NCI-H82 treated with DMSO at 0.1 percent for 48 hours (cell line): ENCODE data around the gene VEPH1.

Experiments
- DNase-seq: peaks from one replicate; lab custom pipeline; 2025; ENCODE audit not compliant: unreplicated experiment; lab: John Stamatoyannopoulos, UW

The VEPH1 gene

DNA sequence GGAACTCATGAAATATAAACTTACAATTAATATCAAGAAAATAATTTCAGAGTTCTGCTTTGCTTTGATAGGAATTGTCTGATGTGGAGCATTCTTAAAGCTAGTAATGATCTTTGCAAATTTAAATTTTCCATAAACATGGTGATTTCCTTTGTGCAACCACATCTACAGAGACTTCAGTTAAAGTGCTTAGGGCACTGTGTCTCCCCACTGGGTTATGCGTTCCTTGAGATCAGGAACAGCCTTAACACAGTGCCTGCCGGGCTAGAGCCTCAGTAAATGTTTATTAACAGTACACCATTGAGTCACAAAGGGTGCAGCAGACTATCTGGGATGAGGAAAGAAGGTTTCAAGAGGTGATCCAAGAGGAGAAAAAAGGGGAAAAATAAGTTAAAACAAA, 235.2 kb downstream of the VEPH1 start:
- no peak for DNase-seq

DNA sequence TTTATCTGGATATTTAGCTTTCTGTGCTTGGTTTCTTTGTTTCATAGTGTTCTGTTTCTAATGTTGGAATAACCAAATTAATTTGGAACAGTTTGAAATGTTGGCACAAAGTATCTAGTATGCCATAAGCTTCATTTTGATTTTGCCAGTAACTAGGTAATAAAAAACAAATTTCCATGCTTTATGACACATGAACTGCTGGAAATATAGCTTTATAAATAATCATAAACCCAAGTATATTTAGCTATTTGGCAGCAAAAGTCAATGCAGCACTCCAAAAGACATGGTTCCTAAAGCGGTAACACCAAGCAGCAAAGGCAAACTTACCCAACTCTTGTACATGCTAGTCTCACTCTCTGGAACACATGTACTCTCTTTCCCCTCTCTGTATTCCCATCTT, 237.3 kb downstream of the VEPH1 start:
- DNase-seq, result no peak

DNA sequence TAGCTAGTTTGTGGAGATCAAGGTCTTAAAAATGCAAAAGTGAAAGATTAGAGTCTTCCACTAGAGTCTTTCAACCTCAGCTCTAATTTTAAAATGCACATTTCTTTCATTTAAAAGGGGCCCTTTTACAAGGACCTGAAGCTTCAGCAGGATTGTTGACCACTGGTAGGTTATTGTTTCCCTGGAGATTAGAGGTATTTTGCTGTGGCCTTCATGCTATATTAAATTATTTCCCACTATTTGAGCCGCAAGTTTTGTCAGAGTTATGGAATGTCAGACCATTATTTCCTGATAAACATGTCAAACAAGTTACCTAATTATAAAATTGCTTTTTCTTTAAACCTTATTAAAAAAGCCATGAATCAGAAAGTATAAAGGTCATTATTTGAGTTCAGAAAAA, 240.2 kb downstream of the VEPH1 start:
- DNase-seq, result no peak

DNA sequence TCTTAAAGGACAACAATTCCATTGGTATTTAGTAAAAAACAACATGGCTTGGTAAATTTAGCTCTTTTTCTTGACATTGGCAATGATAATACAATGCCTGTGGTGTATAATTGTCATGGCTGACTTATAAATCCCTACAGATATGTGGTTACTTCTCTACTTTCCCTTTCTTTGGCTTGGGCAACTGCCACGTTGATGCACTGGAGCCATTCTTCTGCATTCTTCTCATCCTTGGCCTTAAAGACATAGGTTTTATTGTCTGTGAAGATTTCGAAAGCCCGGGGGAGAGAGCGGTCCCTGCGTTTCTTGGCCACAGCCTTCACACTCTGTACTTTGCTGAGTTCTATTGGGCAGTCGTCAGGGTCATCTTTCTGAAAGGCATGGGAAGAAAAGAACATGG, 242.2 kb downstream of the VEPH1 start:
- no peak for DNase-seq

DNA sequence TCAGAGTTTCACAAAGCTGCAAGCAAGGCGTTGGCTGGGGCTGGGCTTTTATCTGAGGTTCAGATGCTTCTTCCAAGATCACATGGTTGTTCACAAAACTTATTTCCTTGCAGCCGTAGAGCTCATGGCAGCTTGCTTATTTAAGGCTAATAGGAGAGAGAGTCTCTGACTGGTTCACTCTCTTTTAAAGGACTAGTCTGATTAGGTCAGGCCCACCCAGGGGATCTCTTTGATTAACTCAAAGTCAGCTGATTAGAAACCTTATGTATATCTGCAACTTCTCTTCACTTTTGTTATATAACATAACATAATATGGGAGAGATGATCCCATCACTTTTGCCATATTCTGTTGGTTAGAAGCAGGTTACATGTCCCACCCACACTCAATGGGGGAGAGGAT, 243.4 kb downstream of the VEPH1 start:
- DNase-seq, result no peak

DNA sequence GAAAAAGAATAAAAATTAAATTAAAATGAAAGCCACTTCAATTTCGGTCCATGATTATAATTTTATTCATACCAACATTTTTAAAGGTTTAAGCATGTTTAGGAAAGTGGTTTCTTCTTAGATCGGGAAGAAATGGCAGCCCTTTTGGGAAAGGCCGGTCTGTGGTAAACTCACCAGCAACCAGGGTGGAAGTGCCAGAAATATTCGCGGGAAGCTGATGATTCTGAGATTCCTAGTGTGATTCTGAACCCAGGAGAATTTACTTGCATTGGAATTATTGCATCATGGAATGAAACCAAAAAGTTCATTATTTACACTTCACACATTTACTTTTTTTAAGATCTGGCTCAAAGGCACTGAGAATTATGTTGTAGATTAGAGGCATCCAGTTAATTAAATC, 246.1 kb downstream of the VEPH1 start:
- no peak for DNase-seq

DNA sequence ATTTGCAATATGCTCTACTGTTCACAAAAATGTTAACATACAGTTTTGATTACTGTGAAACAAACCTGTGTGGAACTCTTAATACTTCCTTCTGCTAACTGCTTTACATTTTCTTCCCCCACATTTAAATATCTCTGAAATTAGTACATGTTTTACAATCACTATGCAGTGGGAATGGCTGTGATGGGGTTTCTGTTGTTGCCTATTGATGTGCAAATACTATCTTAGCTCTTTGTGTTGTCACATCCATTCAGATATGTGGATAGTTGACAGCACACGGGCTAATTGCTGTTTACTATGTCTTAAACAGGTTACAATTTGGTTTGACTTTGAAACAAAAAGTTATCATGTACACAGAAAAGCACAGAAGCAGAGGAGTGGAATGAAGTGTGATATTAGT, 247.4 kb downstream of the VEPH1 start:
- DNase-seq, result no peak

DNA sequence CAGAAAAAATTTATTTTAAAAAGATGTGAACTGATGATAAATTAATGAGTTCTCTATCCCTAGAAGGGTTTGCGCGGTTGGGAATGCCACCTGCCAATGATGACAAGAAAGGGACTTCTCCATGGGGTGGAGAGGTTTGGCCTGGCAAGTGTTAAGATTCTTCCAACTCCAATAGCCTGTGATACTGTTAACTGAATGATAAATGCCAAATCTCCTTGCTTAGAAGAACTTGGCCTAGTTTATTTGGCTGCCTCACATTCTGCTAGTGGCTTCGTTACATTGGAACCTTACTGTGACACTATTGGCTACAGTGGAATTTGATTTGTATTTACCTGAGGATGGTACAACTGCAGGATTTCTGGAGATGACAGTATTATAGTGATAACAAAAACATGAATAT, 251.5 kb downstream of the VEPH1 start:
- no peak for DNase-seq

DNA sequence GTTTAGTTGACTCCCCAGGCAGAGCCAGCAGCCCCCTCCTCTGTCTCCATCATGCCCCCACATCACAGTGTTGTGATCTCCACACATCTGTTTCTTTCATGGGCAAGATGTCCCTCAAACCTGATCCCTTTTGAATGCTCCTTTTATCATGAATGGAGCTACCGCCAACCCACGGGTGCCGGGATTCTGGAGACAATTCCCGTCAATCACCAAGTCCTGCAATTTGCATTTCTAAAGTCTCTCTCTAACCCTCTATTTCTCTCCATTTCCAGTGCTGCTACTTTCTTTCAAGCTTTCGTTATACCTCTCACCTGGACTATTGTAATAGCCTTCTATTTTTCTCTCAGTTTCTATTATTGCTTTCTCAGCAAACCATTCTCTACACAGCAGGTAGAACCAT, 253.6 kb downstream of the VEPH1 start:
- DNase-seq, result no peak

DNA sequence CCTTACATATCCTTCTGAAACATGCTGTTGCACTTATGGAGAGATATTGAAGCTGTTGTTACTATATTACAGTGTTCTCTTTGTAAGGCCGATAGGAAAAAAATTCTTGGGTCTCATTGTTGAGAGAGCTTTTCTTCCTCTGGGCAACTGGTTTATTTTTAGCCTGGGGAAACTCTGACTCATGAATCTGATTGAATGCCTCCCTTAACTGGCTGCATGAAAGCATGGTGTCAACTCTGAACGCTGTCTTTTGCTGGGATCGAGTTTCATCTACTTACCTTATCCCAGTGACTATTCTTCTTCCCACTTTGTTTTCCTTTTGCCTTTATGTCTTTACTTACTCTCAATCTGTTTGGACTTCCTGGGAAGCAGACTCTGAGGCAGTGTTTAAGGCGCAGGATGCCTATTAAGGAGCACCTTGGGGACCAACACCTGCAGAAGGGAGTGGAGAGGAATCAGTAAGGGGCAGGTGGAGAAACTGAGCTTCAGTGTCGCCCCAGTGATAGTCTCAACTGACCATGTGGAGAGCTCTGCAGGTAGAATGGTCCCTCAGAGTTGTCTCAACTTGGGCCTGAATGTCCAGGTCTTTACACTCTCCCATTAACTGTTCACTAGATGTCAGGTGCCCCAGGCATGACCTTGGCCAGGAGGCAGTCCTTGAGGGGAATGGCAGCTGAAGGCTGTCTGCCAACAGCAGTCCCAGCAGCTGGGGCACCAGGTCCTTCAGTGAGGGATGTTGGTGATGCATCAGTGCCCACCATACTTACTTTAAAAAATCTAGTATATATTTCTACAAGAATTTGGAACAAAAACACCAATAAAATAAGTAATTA, 254.4 kb downstream of the VEPH1 start:
- no peak for DNase-seq

DNA sequence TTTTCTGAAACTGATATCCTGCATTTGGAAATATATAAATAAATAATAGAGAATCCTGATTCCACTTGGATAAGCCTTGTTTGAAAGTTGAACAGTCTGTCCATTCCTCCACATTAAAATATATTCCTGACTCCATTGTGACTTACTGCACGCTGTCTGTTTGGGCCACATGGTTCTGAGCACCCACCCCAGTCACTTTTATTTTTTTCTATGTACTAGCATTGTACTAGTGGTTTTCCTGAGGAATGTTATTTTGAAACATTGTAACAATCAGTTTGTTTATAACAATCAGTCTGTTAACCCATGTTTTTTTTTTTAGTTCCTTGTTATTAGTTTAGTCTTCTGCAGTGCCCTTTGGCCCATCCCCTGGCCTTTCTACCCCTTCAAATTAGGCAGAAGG, 255.8 kb downstream of the VEPH1 start:
- no peak for DNase-seq

DNA sequence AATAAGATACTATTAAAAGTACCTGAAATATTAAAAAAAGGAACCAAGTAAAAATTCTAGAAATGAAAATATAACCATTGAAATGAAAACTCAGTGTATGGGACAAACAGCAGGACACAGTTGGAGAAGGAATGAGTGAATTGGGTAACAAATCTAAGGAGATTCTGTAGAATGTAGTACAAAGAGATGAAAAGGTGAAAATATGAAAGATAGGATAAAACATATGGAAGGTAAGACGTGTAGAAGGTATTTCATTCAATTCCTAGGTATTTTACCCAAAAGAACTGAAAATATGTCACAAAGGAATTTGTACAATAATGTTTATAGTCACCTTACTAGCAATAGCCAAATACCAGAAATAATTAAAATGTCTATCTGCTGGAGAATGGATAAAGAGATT, 260.4 kb downstream of the VEPH1 start:
- DNase-seq, result no peak

DNA sequence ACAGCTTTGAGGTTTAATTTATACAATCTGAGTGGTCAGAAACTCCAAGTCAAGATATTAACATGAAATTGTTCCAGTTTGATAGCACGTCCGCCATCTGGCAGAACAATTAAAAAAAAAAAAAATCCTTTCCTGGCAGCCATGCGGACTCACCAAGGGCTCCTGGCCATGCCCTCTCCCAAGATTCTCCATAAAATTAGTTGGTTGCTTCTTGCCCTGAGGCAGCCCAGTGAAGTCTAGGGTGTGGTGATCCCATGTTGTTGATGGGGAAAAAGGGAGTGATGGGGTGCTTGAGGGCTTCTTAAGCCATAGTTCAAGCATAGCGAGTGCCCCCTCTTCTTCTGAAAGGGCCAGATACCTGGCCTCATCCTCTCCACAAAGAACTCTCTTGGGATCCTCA, 261.6 kb downstream of the VEPH1 start:
- DNase-seq, result no peak

DNA sequence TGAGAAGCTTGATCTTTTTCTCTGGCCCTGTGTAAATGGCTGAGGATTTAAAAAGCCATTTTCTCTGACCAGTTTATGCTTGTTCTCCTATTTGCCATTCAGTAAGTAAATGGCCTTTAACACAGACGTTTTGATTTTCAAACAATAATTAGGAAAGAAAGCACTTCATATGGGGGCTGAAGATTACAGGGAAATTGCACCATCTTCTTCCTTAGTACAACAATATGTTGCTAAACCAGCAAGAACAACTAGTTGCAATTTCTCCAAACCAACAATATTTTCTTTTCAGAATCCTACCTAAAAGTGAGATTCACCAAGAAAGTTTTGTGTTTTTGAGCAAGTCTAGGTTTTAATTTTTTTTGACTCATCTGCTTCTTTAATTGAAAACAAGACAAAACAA, 262.8 kb downstream of the VEPH1 start:
- DNase-seq, result no peak

DNA sequence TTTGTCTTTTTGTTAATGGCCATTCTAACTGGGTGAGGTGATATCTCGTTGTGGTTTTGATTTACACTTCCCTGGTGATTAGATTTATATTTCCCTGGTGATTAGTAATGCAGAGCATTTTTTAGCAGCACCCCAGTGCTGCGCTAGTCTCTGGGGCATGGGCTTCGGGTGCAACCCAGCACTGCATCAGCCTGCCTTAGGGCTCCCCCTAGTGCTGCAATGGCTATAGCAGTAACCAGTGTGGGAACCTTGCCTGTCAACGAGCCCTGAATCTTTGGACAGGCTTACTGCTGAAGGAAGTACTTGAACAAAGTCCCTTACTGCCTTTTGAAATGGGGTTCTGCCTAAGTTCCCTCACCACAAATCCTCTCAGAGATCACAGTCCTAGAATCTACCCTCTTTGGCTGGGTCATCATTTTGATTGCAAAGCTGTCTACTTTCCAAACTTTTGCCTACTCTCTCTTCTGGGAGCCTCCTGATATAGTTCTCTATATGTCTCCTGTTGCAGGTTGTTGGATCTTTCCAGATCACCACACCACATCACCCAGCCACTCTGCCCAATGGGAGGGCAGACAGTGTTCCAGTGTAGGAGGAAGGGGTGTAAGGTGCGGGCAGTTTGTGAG, 264.0 kb downstream of the VEPH1 start:
- DNase-seq, result peak; percentile 41

DNA sequence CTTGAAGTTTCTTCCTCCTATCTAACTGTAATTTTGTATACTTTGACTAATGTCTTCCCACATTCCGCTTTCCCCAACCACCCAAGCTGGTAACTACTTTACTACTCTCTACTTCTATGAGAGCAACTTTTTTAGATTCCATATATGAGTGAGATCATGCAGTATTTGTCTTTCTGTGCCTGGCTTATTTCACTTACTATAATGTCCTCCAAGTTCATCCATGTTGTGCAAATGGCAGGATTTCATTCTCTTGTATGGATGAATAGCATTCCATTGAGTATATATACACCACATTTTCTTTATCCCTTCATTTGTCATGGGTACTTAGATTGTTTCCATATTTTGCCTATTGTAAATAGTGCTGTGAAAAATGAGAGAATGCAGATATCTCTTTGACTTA, 264.8 kb downstream of the VEPH1 start:
- no peak for DNase-seq

DNA sequence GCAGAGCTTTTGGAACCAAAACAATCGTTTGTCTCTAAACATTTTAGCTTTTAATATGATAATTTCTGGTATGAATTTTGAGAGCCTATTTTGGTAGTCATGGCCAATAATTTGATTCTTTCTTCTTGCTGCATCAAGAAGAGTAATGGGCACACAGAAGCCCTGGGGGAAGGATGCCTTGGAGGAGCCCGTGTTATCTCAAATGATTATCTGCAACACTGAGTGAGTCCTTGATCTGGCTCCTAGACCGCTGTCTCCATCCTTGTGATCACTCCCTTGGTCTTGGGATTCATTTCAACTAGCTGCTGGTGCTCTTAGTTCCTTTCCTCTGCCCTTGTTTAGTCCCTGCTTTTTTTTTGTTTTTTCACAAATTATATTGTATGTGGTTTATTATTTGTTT, 265.3 kb downstream of the VEPH1 start:
- DNase-seq, result no peak

DNA sequence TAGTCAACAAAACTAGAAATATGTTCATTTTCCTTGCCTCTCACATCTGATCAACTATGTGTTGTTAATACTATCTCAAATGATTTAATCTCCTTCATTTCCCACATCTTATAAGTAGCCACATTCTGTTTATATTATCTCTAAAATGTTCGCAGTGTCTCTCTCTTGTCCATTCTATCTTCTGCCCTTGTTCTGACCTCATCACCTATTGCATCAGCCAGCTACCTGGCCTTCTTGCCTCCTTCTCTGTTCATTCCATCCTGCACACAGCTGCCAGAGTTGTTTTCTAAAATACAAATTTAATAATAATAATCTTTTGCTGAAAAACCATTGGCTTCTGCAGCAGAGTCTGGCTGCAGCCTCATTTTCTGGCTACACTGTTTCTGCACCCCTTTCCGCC, 267.9 kb downstream of the VEPH1 start:
- no peak for DNase-seq

DNA sequence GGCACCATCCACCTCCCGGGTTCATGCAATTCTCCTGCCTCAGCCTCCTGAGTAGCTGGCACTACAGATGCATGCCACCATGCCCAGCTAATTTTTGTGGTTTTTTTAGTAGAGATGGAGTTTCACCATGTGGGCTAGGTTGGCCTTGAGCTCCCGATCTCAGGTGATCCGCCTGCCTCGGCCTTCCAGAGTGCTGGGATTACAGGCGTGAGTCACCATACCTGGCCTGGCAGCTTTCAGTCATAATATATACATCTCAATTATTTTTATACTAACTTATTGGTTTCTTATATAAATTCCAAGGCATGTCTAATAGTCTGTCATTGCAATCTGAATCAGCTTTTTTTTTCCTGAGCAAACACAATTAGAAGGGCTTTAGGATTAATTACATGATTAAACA, 269.3 kb downstream of the VEPH1 start:
- no peak for DNase-seq

DNA sequence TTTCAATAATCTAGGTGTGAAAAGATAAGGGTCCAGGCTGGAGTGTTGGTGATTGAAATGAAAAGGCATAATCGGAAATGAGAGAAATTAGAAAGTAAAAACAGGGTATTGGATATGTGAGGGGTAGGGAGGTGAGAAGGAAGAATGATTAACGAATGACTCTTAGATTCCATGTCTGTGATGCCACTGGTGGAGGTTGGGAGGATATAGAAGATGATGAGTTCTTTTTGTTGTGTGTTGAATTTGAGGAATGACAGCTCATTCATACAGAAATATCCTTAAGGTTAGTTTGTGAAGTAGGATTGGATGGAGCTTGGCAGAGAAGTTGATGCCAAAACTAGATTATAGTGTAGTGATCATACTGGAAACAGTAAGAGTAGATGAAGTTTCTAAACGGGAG, 271.1 kb downstream of the VEPH1 start:
- no peak for DNase-seq

DNA sequence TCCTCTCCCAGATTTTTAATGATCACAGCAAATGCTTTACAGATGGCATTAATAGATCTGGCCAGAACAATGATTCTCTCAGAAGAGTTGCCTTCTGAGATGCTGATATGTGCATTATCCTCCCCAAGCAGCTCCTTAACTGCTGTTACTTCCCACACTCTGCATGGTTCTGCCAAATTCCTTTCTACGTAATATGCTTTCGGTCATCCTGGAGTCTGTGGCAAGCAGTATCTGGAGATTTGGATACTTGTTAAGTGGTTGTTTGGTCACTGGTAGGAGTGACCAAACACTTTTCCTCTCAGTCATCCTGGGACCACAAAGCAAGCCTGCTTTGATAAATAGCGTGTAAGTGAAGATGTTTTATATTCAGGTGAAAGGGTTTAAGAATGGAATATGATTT, 272.1 kb downstream of the VEPH1 start:
- no peak for DNase-seq

DNA sequence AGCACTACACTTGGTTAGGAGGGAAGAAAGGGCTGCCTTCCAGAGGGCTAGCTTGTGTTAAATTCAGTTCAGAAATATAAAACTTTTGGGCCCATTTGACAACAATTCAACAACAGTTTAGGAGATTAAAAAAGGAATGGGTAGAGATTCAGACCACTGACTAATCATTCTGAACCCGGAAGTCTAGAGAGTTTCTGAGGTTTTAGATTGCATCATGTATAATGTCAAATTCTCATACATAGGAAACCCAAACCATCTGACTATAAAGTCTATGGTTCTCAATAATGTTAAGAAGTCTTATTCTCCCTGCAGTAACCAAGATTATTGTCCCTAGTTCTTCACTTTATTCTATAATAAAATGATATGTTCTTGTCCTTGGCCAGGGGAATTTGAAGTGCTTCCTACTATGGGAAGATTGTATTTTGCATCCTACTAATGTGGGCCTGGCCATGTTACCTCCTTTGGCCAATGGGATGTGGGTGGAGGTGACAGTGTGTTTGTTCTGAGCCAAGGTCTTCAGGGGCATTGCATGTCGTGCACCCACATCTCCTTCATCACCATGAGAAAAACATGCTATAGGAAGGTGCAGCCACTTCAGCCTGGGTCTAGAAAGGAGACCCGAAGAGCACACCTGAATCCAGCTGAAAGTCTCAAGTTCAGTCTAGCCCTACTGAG, 276.9 kb downstream of the VEPH1 start:
- DNase-seq, result no peak
